HTERT RPE-1 (cell line): ENCODE data around the gene NUDT8.
"Not testable (repeated sequence)": the region's sequence is repeated elsewhere in the genome, so short reads cannot be mapped to it uniquely, and the experiment has no call there.

Experiments used
- in situ Hi-C: fragments of 300-500 bp; cut with MboI; formaldehyde crosslinking; loops from 4 replicates; pipeline ENCODE4 v1.14.3; 2020; ENCODE audit warnings: low sequenced_read_pairs

NUDT8 gene

GRCh38 chr11:67628710-67629385 is 889 bp downstream of the NUDT8 start:
- in situ Hi-C loops: no loop called here

GRCh38 chr11:67627812-67628624 is 1.7 kb downstream of the NUDT8 start:
- in situ Hi-C loops: no loop called here

GRCh38 chr11:67627441-67627811 is 2.3 kb downstream of the NUDT8 start:
- in situ Hi-C loops: no loop called here

GRCh38 chr11:67626970-67627369 is 2.8 kb downstream of the NUDT8 start:
- in situ Hi-C loops: no loop called here

GRCh38 chr11:67626131-67626833 is 3.5 kb downstream of the NUDT8 start:
- in situ Hi-C loops: not testable (repeated sequence)

GRCh38 chr11:67623795-67624194 is 5.9 kb downstream of the NUDT8 start:
- in situ Hi-C loops: not testable (repeated sequence)

- in situ Hi-C loops: not testable (repeated sequence)
Observed at GRCh38 chr11:67622905-67623304, 6.8 kb downstream of the NUDT8 start.

GRCh38 chr11:67621928-67622327 is 7.8 kb downstream of the NUDT8 start:
- in situ Hi-C loops: not testable (repeated sequence)

- in situ Hi-C loops: not testable (repeated sequence)
Observed at GRCh38 chr11:67620621-67621020, 9.1 kb downstream of the NUDT8 start.

- in situ Hi-C loops: not testable (repeated sequence)
Observed at GRCh38 chr11:67619683-67620618, 9.8 kb downstream of the NUDT8 start.

GRCh38 chr11:67618901-67619659 is 10.7 kb downstream of the NUDT8 start:
- in situ Hi-C loops: not testable (repeated sequence)

- in situ Hi-C loops: no loop called here
Observed at GRCh38 chr11:67617243-67617953, 12.3 kb downstream of the NUDT8 start.

- in situ Hi-C loops: no loop called here
Observed at GRCh38 chr11:67616431-67617242, 13.1 kb downstream of the NUDT8 start.

GRCh38 chr11:67615728-67616430 is 13.9 kb downstream of the NUDT8 start:
- in situ Hi-C loops: no loop called here

- in situ Hi-C loops: no loop called here
Observed at GRCh38 chr11:67614730-67615714, 14.7 kb downstream of the NUDT8 start.

GRCh38 chr11:67613960-67614715 is 15.6 kb downstream of the NUDT8 start:
- in situ Hi-C loops: no loop called here
